BE2C (cell line): Measurements from ENCODE around the gene RBMS3.

ENCODE experiments used
- DNase-seq: peaks from one replicate; pipeline ENCODE4 v3.0.0-alpha.2; 2020
- H3K27me3 ChIP-seq: fragments of 250-450 bp; sonication (Bioruptor Pico); 2 replicates; pipeline ENCODE4 v1.5.1; 2020; ENCODE audit warnings: mild to moderate bottlenecking
- H3K36me3 ChIP-seq: fragments of 250-450 bp; sonication (Bioruptor Pico); 2 replicates; pipeline ENCODE4 v1.5.1; 2020; ENCODE audit warnings: mild to moderate bottlenecking
- H3K4me1 ChIP-seq: fragments of 250-450 bp; sonication (Bioruptor Pico); 2 replicates; pipeline ENCODE4 v1.5.1; 2020
- H3K4me3 ChIP-seq: 2 replicates; pipeline ENCODE4 v1.5.1; 2011; ENCODE audit warnings: low read depth, low read length
- H3K9me3 ChIP-seq: fragments of 250-450 bp; sonication (Bioruptor Pico); 2 replicates; pipeline ENCODE4 v1.5.1; 2020
- CTCF ChIP-seq: IDR thresholded peaks from 2 replicates; pipeline ENCODE4 v1.5.1; 2012; ENCODE audit warnings: mild to moderate bottlenecking, low read depth, low read length

Gene RBMS3

GRCh38 chr3:29537889-29538609 lies 257.2 kb downstream of the RBMS3 start:
- Histone ChIP-seq H3K36me3 (no peaks in the 10 kb centered on the region), H3K4me1 (peaks cover 14% of the 10 kb centered on the region; the same call in 1 of the 2 replicates), H3K4me3 (no peak overlapping the region), H3K27me3 (no peaks in the 10 kb centered on the region), H3K9me3 (no peaks in the 10 kb centered on the region)
- TF ChIP-seq CTCF: no peak
- no peak for DNase-seq

- TF ChIP-seq CTCF: no peak
- no peaks in the 10 kb centered on the region for H3K9me3 ChIP-seq
- H3K4me1 ChIP-seq: peaks cover 14% of the 10 kb centered on the region; the same call in 1 of the 2 replicates
- no peaks in the 10 kb centered on the region for H3K36me3 ChIP-seq
- DNase-seq: no peak
- no peaks in the 10 kb centered on the region for H3K27me3 ChIP-seq
- H3K4me3 ChIP-seq: no peak overlapping the region
Measured at GRCh38 chr3:29538610-29538958, 257.7 kb downstream of the RBMS3 start.

GRCh38 chr3:29540544-29540943 lies 259.7 kb downstream of the RBMS3 start:
- peaks cover 14% of the 10 kb centered on the region; the same call in 1 of the 2 replicates for H3K4me1 ChIP-seq
- DNase-seq: no peak
- no peak for TF ChIP-seq CTCF
- no peaks in the 10 kb centered on the region for H3K9me3 ChIP-seq
- no peaks in the 10 kb centered on the region for H3K27me3 ChIP-seq
- no peak overlapping the region for H3K4me3 ChIP-seq
- no peaks in the 10 kb centered on the region for H3K36me3 ChIP-seq

- DNase-seq: no peak
- no peak for TF ChIP-seq CTCF
Measured at GRCh38 chr3:29544701-29545363, 264.0 kb downstream of the RBMS3 start.

GRCh38 chr3:29545615-29546014 lies 264.7 kb downstream of the RBMS3 start:
- no peak for DNase-seq
- TF ChIP-seq CTCF: no peak
- no peaks in the 10 kb centered on the region for H3K4me1 ChIP-seq
- no peaks in the 10 kb centered on the region for H3K36me3 ChIP-seq
- no peaks in the 10 kb centered on the region for H3K27me3 ChIP-seq
- H3K4me3 ChIP-seq: no peak overlapping the region
- H3K9me3 ChIP-seq: no peaks in the 10 kb centered on the region

More at GRCh38 chr3:29544701-29545363, 264.0 kb downstream of the RBMS3 start:
- Histone ChIP-seq H3K36me3 (no peaks in the 10 kb centered on the region), H3K4me1 (no peaks in the 10 kb centered on the region), H3K4me3 (no peak overlapping the region), H3K27me3 (no peaks in the 10 kb centered on the region), H3K9me3 (no peaks in the 10 kb centered on the region)

GRCh38 chr3:29552051-29552450 lies 271.2 kb downstream of the RBMS3 start:
- no peaks in the 10 kb centered on the region for H3K36me3 ChIP-seq
- H3K4me3 ChIP-seq: no peak overlapping the region
- peaks cover 9% of the 10 kb centered on the region for H3K4me1 ChIP-seq
- H3K9me3 ChIP-seq: no peaks in the 10 kb centered on the region
- no peak for DNase-seq
- TF ChIP-seq CTCF: no peak
- no peaks in the 10 kb centered on the region for H3K27me3 ChIP-seq
